ENCODE results near the gene RGL2.

RGL2 gene

GRCh38 chr6:33306356-33306755 is 7.6 kb upstream of the RGL2 start:
- DNase-seq (ENCODE audit: extremely low read depth, insufficient read length): no peak
- H3K36me3 ChIP-seq (ENCODE audit: control insufficient read depth, insufficient read depth, low read length): peaks cover 27% of the 10 kb centered on the region
- no peaks in the 10 kb centered on the region for H3K27me3 ChIP-seq (replicated peaks; ENCODE audit: control insufficient read depth, insufficient read depth, low read length)
- no peak overlapping the region for H3K4me3 ChIP-seq (replicated peaks; ENCODE audit: low read depth, low read length)
- no peak for TF ChIP-seq CTCF (IDR thresholded peaks at IDR 0.05; ENCODE audit: insufficient read depth, low read length, poor library complexity, severe bottlenecking)

- no peak overlapping the region for H3K4me3 ChIP-seq (replicated peaks; ENCODE audit: low read depth, low read length)
- TF ChIP-seq CTCF (IDR thresholded peaks at IDR 0.05; ENCODE audit: insufficient read depth, low read length, poor library complexity, severe bottlenecking): no peak
- DNase-seq (ENCODE audit: extremely low read depth, insufficient read length): no peak
- peaks cover 27% of the 10 kb centered on the region for H3K36me3 ChIP-seq (ENCODE audit: control insufficient read depth, insufficient read depth, low read length)
- no peaks in the 10 kb centered on the region for H3K27me3 ChIP-seq (replicated peaks; ENCODE audit: control insufficient read depth, insufficient read depth, low read length)
Measured at GRCh38 chr6:33305052-33305451, 6.3 kb upstream of the RGL2 start.

GRCh38 chr6:33304216-33304615 is 5.5 kb upstream of the RGL2 start:
- no peak for TF ChIP-seq CTCF (IDR thresholded peaks at IDR 0.05; ENCODE audit: insufficient read depth, low read length, poor library complexity, severe bottlenecking)
- no peak for DNase-seq (ENCODE audit: extremely low read depth, insufficient read length)
- no peak overlapping the region for H3K4me3 ChIP-seq (replicated peaks; ENCODE audit: low read depth, low read length)
- peaks cover 27% of the 10 kb centered on the region for H3K36me3 ChIP-seq (ENCODE audit: control insufficient read depth, insufficient read depth, low read length)
- no peaks in the 10 kb centered on the region for H3K27me3 ChIP-seq (replicated peaks; ENCODE audit: control insufficient read depth, insufficient read depth, low read length)

- TF ChIP-seq CTCF (IDR thresholded peaks at IDR 0.05; ENCODE audit: insufficient read depth, low read length, poor library complexity, severe bottlenecking): no peak
- H3K36me3 ChIP-seq (ENCODE audit: control insufficient read depth, insufficient read depth, low read length): peaks cover 27% of the 10 kb centered on the region
- H3K27me3 ChIP-seq (replicated peaks; ENCODE audit: control insufficient read depth, insufficient read depth, low read length): no peaks in the 10 kb centered on the region
- H3K4me3 ChIP-seq (replicated peaks; ENCODE audit: low read depth, low read length): no peak overlapping the region
- no peak for DNase-seq (ENCODE audit: extremely low read depth, insufficient read length)
Measured at GRCh38 chr6:33301877-33302276, 3.1 kb upstream of the RGL2 start.

- Histone ChIP-seq H3K27me3 (replicated peaks; ENCODE audit: control insufficient read depth, insufficient read depth, low read length) (no peaks in the 10 kb centered on the region), H3K36me3 (ENCODE audit: control insufficient read depth, insufficient read depth, low read length) (peaks cover 14% of the 10 kb centered on the region), H3K4me3 (replicated peaks; ENCODE audit: low read depth, low read length) (peak overlapping the region; percentile 81)
- DNase-seq (ENCODE audit: extremely low read depth, insufficient read length): peak; percentile 95
- TF ChIP-seq CTCF (IDR thresholded peaks at IDR 0.05; ENCODE audit: insufficient read depth, low read length, poor library complexity, severe bottlenecking): peak; percentile 71
Measured at GRCh38 chr6:33299237-33299944, 649 bp upstream of the RGL2 start.
